Measurements from ENCODE around the gene CFAP74. TPM values are rescaled to one million over a fixed set of nuclear protein-coding genes. Genes with fewer than 3 reads are reported as not detected.

The CFAP74 gene
- 1 to 10 TPM in 2 of 8 experiments, under 1 TPM in 5, not detected in 1; 0.22 to 3.7 (median 0.46) TPM for total RNA-seq

GRCh38 chr1:2003541-2004131 is at the start of gene CFAP74:
Gene CFAP74, minus strand, starts transcription at chr1:2003786. Its CDS starts 12,830 bp downstream, at chr1:1990956.
- in situ Hi-C loops (cut with MboI; ENCODE audit: low pct_unique_long_range_greater_than_20kb in 2 of 9, low sequenced_read_pairs in 9 of 9, unreplicated experiment in 9 of 9) = loop anchor here in 1 of 9 experiments (10.0 kb wide), 1 partner anchor 61 kb away; no protein-coding TSS in a partner anchor
- H3K27ac ChIP-seq = no peak within 1 kb of the TSS
- ATAC-seq (replicated peaks in 6 of 8) = peak; percentile 64 to 99 (median 97)
- peak within 1 kb of the TSS; percentile 16 to 36 (median 22) for H3K4me3 ChIP-seq
- peaks cover 7 to 15% of the 10 kb centered on the region in 2 donors for H3K4me1 ChIP-seq (replicated peaks in 1 of 2)
- 8 to 51% (median 17%) methylated on average over 5 to 13 of the region's 49 CpGs; no CpG with 5 or more reads in 5 of the 10 experiments for WGBS, 10 experiments

- WGBS, 10 experiments = 40 to 89% (median 79%) methylated on average over 3 to 15 of the region's 17 CpGs; no CpG with 5 or more reads in 4 of the 10 experiments
- peak in 1 of 8 experiments; percentile 52 for ATAC-seq (replicated peaks in 6 of 8)
- Histone ChIP-seq H3K4me1 (replicated peaks in 1 of 2) (no peaks in the 10 kb centered on the region), H3K4me3 (no peak overlapping the region), H3K27ac (no peak overlapping the region)
- in situ Hi-C loops (cut with MboI; ENCODE audit: low pct_unique_long_range_greater_than_20kb in 2 of 9, low sequenced_read_pairs in 9 of 9, unreplicated experiment in 9 of 9) = no loop called here
Measured at GRCh38 chr1:2053217-2053616, 49.6 kb upstream of the CFAP74 start.

- Histone ChIP-seq H3K4me3 (no peak overlapping the region), H3K27ac (no peak overlapping the region), H3K4me1 (replicated peaks in 1 of 2) (no peaks in the 10 kb centered on the region)
- 60 to 100% (median 80%) methylated on average over 1 to 6 of the region's 10 CpGs; no CpG with 5 or more reads in 4 of the 10 experiments for WGBS, 10 experiments
- no peak for ATAC-seq (replicated peaks in 6 of 8)
- in situ Hi-C loops (cut with MboI; ENCODE audit: low pct_unique_long_range_greater_than_20kb in 2 of 9, low sequenced_read_pairs in 9 of 9, unreplicated experiment in 9 of 9) = no loop called here
Measured at GRCh38 chr1:2052756-2053155, 49.2 kb upstream of the CFAP74 start.

- in situ Hi-C loops (cut with MboI; ENCODE audit: low pct_unique_long_range_greater_than_20kb in 2 of 9, low sequenced_read_pairs in 9 of 9, unreplicated experiment in 9 of 9) = no loop called here
- ATAC-seq (replicated peaks in 6 of 8) = no peak
- Histone ChIP-seq H3K27ac (no peak overlapping the region), H3K4me3 (no peak overlapping the region), H3K4me1 (replicated peaks in 1 of 2) (peaks cover 3 to 5% of the 10 kb centered on the region in 2 donors)
- WGBS, 10 experiments = 20 to 55% (median 39%) methylated on average over 1 to 4 of the region's 16 CpGs; no CpG with 5 or more reads in 6 of the 10 experiments
Measured at GRCh38 chr1:2052054-2052679, 48.6 kb upstream of the CFAP74 start.

- in situ Hi-C loops (cut with MboI; ENCODE audit: low pct_unique_long_range_greater_than_20kb in 2 of 9, low sequenced_read_pairs in 9 of 9, unreplicated experiment in 9 of 9) = no loop called here
- Histone ChIP-seq H3K4me3 (peak overlapping the region; percentile 37 to 60 (median 44)), H3K27ac (no peak overlapping the region), H3K4me1 (replicated peaks in 1 of 2) (peaks cover 3 to 7% of the 10 kb centered on the region in 2 donors)
- peak in 1 of 8 experiments; percentile 9 for ATAC-seq (replicated peaks in 6 of 8)
- 2 to 50% (median 12%) methylated on average over 1 to 25 of the region's 84 CpGs; no CpG with 5 or more reads in 6 of the 10 experiments for WGBS, 10 experiments
Measured at GRCh38 chr1:2050793-2051682, 47.5 kb upstream of the CFAP74 start.

- in situ Hi-C loops (cut with MboI; ENCODE audit: low pct_unique_long_range_greater_than_20kb in 2 of 9, low sequenced_read_pairs in 9 of 9, unreplicated experiment in 9 of 9) = no loop called here
- H3K27ac ChIP-seq = no peak overlapping the region
- H3K4me3 ChIP-seq = peak overlapping the region; percentile 37 to 60 (median 44)
- WGBS, 10 experiments = no CpG with 5 or more reads among the region's 51 CpGs
- peak in 4 of 8 experiments; percentile 27 to 57 (median 52) for ATAC-seq (replicated peaks in 6 of 8)
- peaks cover 3 to 7% of the 10 kb centered on the region in 2 donors for H3K4me1 ChIP-seq (replicated peaks in 1 of 2)
Measured at GRCh38 chr1:2050461-2050792, 46.8 kb upstream of the CFAP74 start.

- in situ Hi-C loops (cut with MboI; ENCODE audit: low pct_unique_long_range_greater_than_20kb in 2 of 9, low sequenced_read_pairs in 9 of 9, unreplicated experiment in 9 of 9) = loop anchor here in 1 of 9 experiments (10.0 kb wide), 1 partner anchor 85 kb away; no protein-coding TSS in a partner anchor
- Histone ChIP-seq H3K4me1 (replicated peaks in 1 of 2) (peaks cover 3 to 10% of the 10 kb centered on the region in 2 donors), H3K4me3 (peak within 1 kb of the TSS; percentile 37 to 60 (median 44)), H3K27ac (no peak within 1 kb of the TSS)
- peak in 6 of 8 experiments; percentile 71 to 89 (median 86) for ATAC-seq (replicated peaks in 6 of 8)
- 0 to 3% (median 2%) methylated on average over 2 to 10 of the region's 83 CpGs; no CpG with 5 or more reads in 7 of the 10 experiments for WGBS, 10 experiments
Measured at GRCh38 chr1:2049718-2050431, 46.3 kb upstream of the CFAP74 start, which contains the start of gene PRKCZ. Gene PRKCZ, plus strand, starts transcription at chr1:2050411. Its CDS starts 220 bp downstream, at chr1:2050631.

GRCh38 chr1:2049225-2049717 is 45.7 kb upstream of the CFAP74 start:
- Histone ChIP-seq H3K4me1 (replicated peaks in 1 of 2) (peaks cover 3 to 15% of the 10 kb centered on the region in 2 donors), H3K4me3 (peak overlapping the region in 3 of 5 donors; percentile 43 to 60 (median 58)), H3K27ac (no peak overlapping the region)
- 0 to 80% (median 26%) methylated on average over 1 to 6 of the region's 14 CpGs; no CpG with 5 or more reads in 2 of the 10 experiments for WGBS, 10 experiments
- ATAC-seq (replicated peaks in 6 of 8) = peak in 2 of 8 experiments; percentile 6 to 12
- in situ Hi-C loops (cut with MboI; ENCODE audit: low pct_unique_long_range_greater_than_20kb in 2 of 9, low sequenced_read_pairs in 9 of 9, unreplicated experiment in 9 of 9) = loop anchor here in 1 of 9 experiments (10.0 kb wide), 1 partner anchor 84 kb away; no protein-coding TSS in a partner anchor

- peaks cover 3 to 15% of the 10 kb centered on the region in 2 donors for H3K4me1 ChIP-seq (replicated peaks in 1 of 2)
- no peak overlapping the region for H3K27ac ChIP-seq
- in situ Hi-C loops (cut with MboI; ENCODE audit: low pct_unique_long_range_greater_than_20kb in 2 of 9, low sequenced_read_pairs in 9 of 9, unreplicated experiment in 9 of 9) = loop anchor here in 1 of 9 experiments (10.0 kb wide), 1 partner anchor 83 kb away; no protein-coding TSS in a partner anchor
- no peak for ATAC-seq (replicated peaks in 6 of 8)
- 53 to 100% (median 78%) methylated on average over 1 to 13 of the region's 25 CpGs; no CpG with 5 or more reads in 3 of the 10 experiments for WGBS, 10 experiments
- no peak overlapping the region for H3K4me3 ChIP-seq
Measured at GRCh38 chr1:2047749-2048729, 44.5 kb upstream of the CFAP74 start.

GRCh38 chr1:2046953-2047748 is 43.6 kb upstream of the CFAP74 start:
- ATAC-seq (replicated peaks in 6 of 8) = no peak
- WGBS, 10 experiments = 37 to 60% methylated on average over 10 to 14 of the region's 25 CpGs; no CpG with 5 or more reads in 8 of the 10 experiments
- Histone ChIP-seq H3K27ac (no peak overlapping the region), H3K4me3 (no peak overlapping the region), H3K4me1 (replicated peaks in 1 of 2) (peaks cover 3 to 15% of the 10 kb centered on the region in 2 donors)
- in situ Hi-C loops (cut with MboI; ENCODE audit: low pct_unique_long_range_greater_than_20kb in 2 of 9, low sequenced_read_pairs in 9 of 9, unreplicated experiment in 9 of 9) = loop anchor here in 1 of 9 experiments (10.0 kb wide), 1 partner anchor 82 kb away; no protein-coding TSS in a partner anchor

Measured in motor neuron (in vitro differentiated cells).